ENCODE measurements around the gene RNF223. TPM values are rescaled to one million over a fixed set of nuclear protein-coding genes. Genes with fewer than 3 reads are reported as not detected.

The RNF223 gene
- total RNA-seq, 1 experiment from 2014 or later, result 147 TPM

GRCh38 chr1:1116701-1117468, 42.8 kb upstream of the RNF223 start:
- TF ChIP-seq CTCF (conservative IDR thresholded peaks at IDR 0.05; ENCODE audit: low read depth, low read length) (no peak), EZH2 (IDR thresholded peaks at IDR 0.05; ENCODE audit: low read length, unreplicated experiment) (no peak), EZH2phosphoT487 (IDR thresholded peaks at IDR 0.05; ENCODE audit: borderline replicate concordance, low read length) (no peak)
- no peak overlapping the region for H3K27ac ChIP-seq (ENCODE audit: low read length)
- no peaks in the 10 kb centered on the region for H3K9me2 ChIP-seq (replicated peaks; ENCODE audit: low read length)
- intact Hi-C loops (cut with micrococcal nuclease), result loop anchor here (1.0 to 5.0 kb wide), 3 partner anchors 38 to 105 kb away; partner anchors contain the start of gene ISG15
- H3K9ac ChIP-seq (ENCODE audit: low read length), result peak overlapping the region; percentile 50; the same call in 1 of the 2 replicates
- H3K9me3 ChIP-seq (ENCODE audit: low read length), result no peaks in the 10 kb centered on the region
- H3F3A ChIP-seq (ENCODE audit: low read length, unreplicated experiment), result no peaks in the 10 kb centered on the region
- H3K36me3 ChIP-seq (ENCODE audit: low read depth, low read length), result peaks cover 13% of the 10 kb centered on the region
- ChIA-PET POLR2A (ENCODE audit: unreplicated experiment) (interaction anchor here (0.5 to 0.6 kb wide), 2 partner anchors 10 to 20 kb away, joined by 3 to 9 read pairs; no protein-coding TSS in a partner anchor), CTCF (interaction anchor here (0.5 kb wide), 1 partner anchor 157 kb away, joined by 11 read pairs; the partner anchor contains the start of gene UBE2J2)
- peaks cover 34% of the 10 kb centered on the region for H3K79me2 ChIP-seq (ENCODE audit: low read length)
- no peaks in the 10 kb centered on the region for H4K20me1 ChIP-seq (ENCODE audit: low read length)
- peaks cover 10% of the 10 kb centered on the region; the same call in 1 of the 2 replicates for H3K4me1 ChIP-seq (ENCODE audit: insufficient read depth, low read length)
- DNase-seq (peak; percentile 20), ATAC-seq (peak; percentile 6)
- no TSS peak for BruUV-seq (replicated peaks)
- peak overlapping the region; percentile 99 for H3K4me2 ChIP-seq (ENCODE audit: low read length)
- no peaks in the 10 kb centered on the region for H3K27me3 ChIP-seq (ENCODE audit: low read length)
- peak overlapping the region; percentile 86 for H2AFZ ChIP-seq (ENCODE audit: low read length)
- H3K4me3 ChIP-seq (ENCODE audit: low read length), result peak overlapping the region; percentile 87

GRCh38 chr1:1115786-1116700, 41.9 kb upstream of the RNF223 start, which contains the start of gene C1orf159:
C1orf159 (minus strand) TSS chr1:1116089; CDS start chr1:1091543, 24,546 bp downstream.
- Histone ChIP-seq H3K4me1 (ENCODE audit: insufficient read depth, low read length) (0 out of 2 replicates have a peak, but pooled peaks cover 7% of the 10 kb centered on the region), H3K9ac (ENCODE audit: low read length) (peak within 1 kb of the TSS; percentile 82), H3K79me2 (ENCODE audit: low read length) (peaks cover 42% of the 10 kb centered on the region), H4K20me1 (ENCODE audit: low read length) (no peaks in the 10 kb centered on the region), H3K36me3 (ENCODE audit: low read depth, low read length) (peaks cover 15% of the 10 kb centered on the region), H3K27me3 (ENCODE audit: low read length) (no peaks in the 10 kb centered on the region), H2AFZ (ENCODE audit: low read length) (peak within 1 kb of the TSS; percentile 86), H3K4me2 (ENCODE audit: low read length) (peak within 1 kb of the TSS; percentile 99), H3K9me2 (replicated peaks; ENCODE audit: low read length) (no peaks in the 10 kb centered on the region), H3K27ac (ENCODE audit: low read length) (no peak within 1 kb of the TSS), H3K4me3 (ENCODE audit: low read length) (peak within 1 kb of the TSS; percentile 87), H3K9me3 (ENCODE audit: low read length) (no peaks in the 10 kb centered on the region), H3F3A (ENCODE audit: low read length, unreplicated experiment) (no peaks in the 10 kb centered on the region)
- no peak for TF ChIP-seq EZH2phosphoT487 (IDR thresholded peaks at IDR 0.05; ENCODE audit: borderline replicate concordance, low read length)
- TF ChIP-seq CTCF (conservative IDR thresholded peaks at IDR 0.05; ENCODE audit: low read depth, low read length), result no peak
- TF ChIP-seq EZH2 (IDR thresholded peaks at IDR 0.05; ENCODE audit: low read length, unreplicated experiment), result no peak
- ATAC-seq (peak; percentile 97), DNase-seq (peak; percentile 100)
- POLR2A ChIA-PET (ENCODE audit: unreplicated experiment), result interaction anchor here (0.6 kb wide), 3 partner anchors 92 to 459 kb away, joined by 3 to 6 read pairs (median 4); no protein-coding TSS in a partner anchor
- CTCF ChIA-PET, result interaction anchor here (0.5 kb wide), 1 partner anchor 158 kb away, joined by 11 read pairs; the partner anchor contains the start of gene UBE2J2
- no TSS peak for BruUV-seq (replicated peaks)
- intact Hi-C loops (cut with micrococcal nuclease), result loop anchor here (1.0 to 5.0 kb wide), 3 partner anchors 37 to 104 kb away; partner anchors contain the start of gene ISG15
